Measurements from ENCODE around the gene SRC.

The SRC gene

GRCh38 chr20:37377346-37378081, 31.6 kb downstream of the SRC start:
- H3K4me3 ChIP-seq (ENCODE audit: control insufficient read depth, low read depth, low read length): no peak overlapping the region
- DNase-seq (ENCODE audit: low read depth): no peak
- TF ChIP-seq CTCF (IDR thresholded peaks at IDR 0.05; ENCODE audit: control insufficient read depth, insufficient read depth, low read depth, low read length, missing control alignments): no peak

GRCh38 chr20:37378420-37378784, 32.5 kb downstream of the SRC start:
- H3K4me3 ChIP-seq (ENCODE audit: control insufficient read depth, low read depth, low read length): no peak overlapping the region
- DNase-seq (ENCODE audit: low read depth): no peak
- TF ChIP-seq CTCF (IDR thresholded peaks at IDR 0.05; ENCODE audit: control insufficient read depth, insufficient read depth, low read depth, low read length, missing control alignments): no peak

GRCh38 chr20:37378785-37379598, 33.1 kb downstream of the SRC start:
- H3K4me3 ChIP-seq (ENCODE audit: control insufficient read depth, low read depth, low read length): no peak overlapping the region
- DNase-seq (ENCODE audit: low read depth): no peak
- TF ChIP-seq CTCF (IDR thresholded peaks at IDR 0.05; ENCODE audit: control insufficient read depth, insufficient read depth, low read depth, low read length, missing control alignments): no peak

GRCh38 chr20:37379967-37380828, 34.3 kb downstream of the SRC start:
- H3K4me3 ChIP-seq (ENCODE audit: control insufficient read depth, low read depth, low read length): no peak overlapping the region
- no peak for TF ChIP-seq CTCF (IDR thresholded peaks at IDR 0.05; ENCODE audit: control insufficient read depth, insufficient read depth, low read depth, low read length, missing control alignments)
- DNase-seq (ENCODE audit: low read depth): no peak

GRCh38 chr20:37380864-37381579, 35.1 kb downstream of the SRC start:
- TF ChIP-seq CTCF (IDR thresholded peaks at IDR 0.05; ENCODE audit: control insufficient read depth, insufficient read depth, low read depth, low read length, missing control alignments): no peak
- H3K4me3 ChIP-seq (ENCODE audit: control insufficient read depth, low read depth, low read length): no peak overlapping the region
- no peak for DNase-seq (ENCODE audit: low read depth)

Measured in AG09309 (cell line).